WERI-Rb-1 (cell line): ENCODE measurements around the gene C11orf87.

Experiments used
- DNase-seq: peaks from one replicate; pipeline ENCODE4 v3.0.0-alpha.2; 2020
- H3K27ac ChIP-seq: fragments of 250-450 bp; sonication (Bioruptor Pico); 2 replicates; pipeline ENCODE4 v1.5.1; 2020; ENCODE audit warnings: mild to moderate bottlenecking, moderate library complexity
- H3K27me3 ChIP-seq: fragments of 250-450 bp; sonication (Bioruptor Pico); 2 replicates; pipeline ENCODE4 v1.5.1; 2021; ENCODE audit warnings: mild to moderate bottlenecking, low read depth, moderate library complexity; ENCODE audit not compliant: insufficient read depth, severe bottlenecking
- H3K36me3 ChIP-seq: fragments of 250-450 bp; sonication (Bioruptor Pico); 2 replicates; pipeline ENCODE4 v1.5.1; 2020; ENCODE audit warnings: mild to moderate bottlenecking, moderate library complexity
- H3K4me3 ChIP-seq: 2 replicates; pipeline ENCODE4 v1.5.1; 2011; ENCODE audit warnings: low read depth, mild to moderate bottlenecking, control low read depth, low read length
- H3K9me3 ChIP-seq: fragments of 250-450 bp; sonication (Bioruptor Pico); 2 replicates; pipeline ENCODE4 v1.5.1; 2021; ENCODE audit warnings: mild to moderate bottlenecking, moderate library complexity; ENCODE audit not compliant: severe bottlenecking
- TF ChIP-seq, protein P1 (sequence below): IDR thresholded peaks from 2 replicates; pipeline ENCODE4 v1.5.1; 2011; ENCODE audit warnings: low read depth, mild to moderate bottlenecking, control low read depth, inconsistent platforms, low read length

The C11orf87 gene

DNA sequence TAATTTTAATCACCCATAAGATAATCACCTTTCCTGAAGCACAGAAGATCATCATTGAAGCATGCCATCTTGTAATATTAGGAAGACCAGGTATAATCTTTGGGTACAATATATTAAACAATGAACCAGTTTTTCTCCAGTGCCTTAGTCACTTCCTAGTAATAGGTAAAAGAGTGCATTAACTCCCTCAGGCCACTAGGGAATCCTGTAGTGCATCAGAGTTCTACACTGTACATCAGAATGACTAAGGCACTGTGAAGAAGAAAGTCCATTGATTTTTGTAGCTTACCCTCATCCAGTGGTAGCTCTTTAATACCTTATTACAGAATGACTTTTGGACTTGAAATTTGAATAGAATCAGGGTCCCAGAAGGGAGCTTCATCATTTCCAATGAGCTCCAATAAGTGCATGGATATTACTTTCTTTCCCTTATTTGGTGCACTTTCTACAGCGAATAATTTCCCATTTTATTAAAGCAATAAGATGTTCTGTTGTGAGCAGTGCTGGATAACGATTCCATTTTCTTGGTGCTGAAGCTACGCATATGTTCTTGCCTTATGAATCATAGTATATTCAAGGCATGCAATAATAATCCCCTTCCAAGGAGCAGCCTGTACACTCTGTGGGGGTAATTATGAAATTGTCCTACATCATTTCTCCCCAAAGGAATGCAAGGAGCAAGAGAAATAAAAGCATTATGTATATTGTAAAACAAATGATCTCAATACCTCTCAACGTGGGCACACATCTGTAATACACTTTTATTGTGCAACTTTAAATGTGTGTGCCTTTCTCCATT is 4.7 kb downstream of the C11orf87 start:
- no peak for DNase-seq
- no peaks in the 10 kb centered on the region for H3K36me3 ChIP-seq
- no peak overlapping the region for H3K4me3 ChIP-seq
- no peaks in the 10 kb centered on the region for H3K9me3 ChIP-seq
- no peak overlapping the region for H3K27ac ChIP-seq
- TF ChIP-seq, protein P1, sequence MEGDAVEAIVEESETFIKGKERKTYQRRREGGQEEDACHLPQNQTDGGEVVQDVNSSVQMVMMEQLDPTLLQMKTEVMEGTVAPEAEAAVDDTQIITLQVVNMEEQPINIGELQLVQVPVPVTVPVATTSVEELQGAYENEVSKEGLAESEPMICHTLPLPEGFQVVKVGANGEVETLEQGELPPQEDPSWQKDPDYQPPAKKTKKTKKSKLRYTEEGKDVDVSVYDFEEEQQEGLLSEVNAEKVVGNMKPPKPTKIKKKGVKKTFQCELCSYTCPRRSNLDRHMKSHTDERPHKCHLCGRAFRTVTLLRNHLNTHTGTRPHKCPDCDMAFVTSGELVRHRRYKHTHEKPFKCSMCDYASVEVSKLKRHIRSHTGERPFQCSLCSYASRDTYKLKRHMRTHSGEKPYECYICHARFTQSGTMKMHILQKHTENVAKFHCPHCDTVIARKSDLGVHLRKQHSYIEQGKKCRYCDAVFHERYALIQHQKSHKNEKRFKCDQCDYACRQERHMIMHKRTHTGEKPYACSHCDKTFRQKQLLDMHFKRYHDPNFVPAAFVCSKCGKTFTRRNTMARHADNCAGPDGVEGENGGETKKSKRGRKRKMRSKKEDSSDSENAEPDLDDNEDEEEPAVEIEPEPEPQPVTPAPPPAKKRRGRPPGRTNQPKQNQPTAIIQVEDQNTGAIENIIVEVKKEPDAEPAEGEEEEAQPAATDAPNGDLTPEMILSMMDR, result peak; percentile 55
- H3K27me3 ChIP-seq, result no peaks in the 10 kb centered on the region

DNA sequence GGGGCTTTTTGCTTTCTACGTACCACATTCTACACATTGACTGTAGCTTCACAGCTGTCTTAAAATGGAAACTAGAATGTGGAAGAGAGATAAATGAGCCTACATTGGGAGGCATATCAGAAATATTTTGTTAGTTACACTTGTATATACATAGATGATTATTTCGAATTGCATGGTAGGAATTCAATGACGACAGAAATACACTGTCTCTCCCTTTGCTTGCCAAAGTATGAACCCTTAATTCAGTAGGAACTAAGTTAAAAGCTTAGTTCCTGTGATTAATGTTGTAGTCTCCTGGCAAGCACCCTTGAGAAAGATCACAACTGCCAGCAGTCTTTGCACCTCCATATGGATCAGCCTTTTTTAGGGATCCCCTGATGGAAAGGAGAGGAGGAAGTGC is 10.1 kb downstream of the C11orf87 start:
- DNase-seq, result no peak
- Histone ChIP-seq H3K27ac (no peak overlapping the region), H3K36me3 (no peaks in the 10 kb centered on the region), H3K9me3 (no peaks in the 10 kb centered on the region), H3K27me3 (no peaks in the 10 kb centered on the region), H3K4me3 (no peak overlapping the region)
- TF ChIP-seq, protein P1, result no peak

DNA sequence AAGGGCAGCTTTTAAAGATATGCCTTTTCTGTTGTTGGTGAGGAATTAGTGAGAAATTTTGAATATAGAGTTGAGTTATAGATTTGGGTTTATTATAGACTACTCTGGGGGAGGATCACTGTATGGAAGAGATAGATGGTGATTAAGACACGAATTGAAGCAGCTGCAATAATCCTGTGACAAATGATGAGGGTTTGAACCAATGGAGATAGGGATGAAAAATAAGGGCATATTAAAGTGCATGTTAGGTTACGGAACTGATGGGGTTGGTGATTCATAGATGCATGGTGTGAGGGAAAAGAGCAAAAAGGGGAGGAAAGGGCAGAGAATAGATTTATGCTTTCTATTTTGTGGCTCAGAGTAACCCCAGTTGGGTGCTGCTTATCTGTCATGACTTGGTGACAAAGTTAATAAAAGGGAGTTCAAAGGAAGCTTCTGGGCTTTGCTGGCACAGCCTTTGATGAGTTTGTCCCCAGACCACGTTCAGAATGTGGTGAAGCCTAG is 11.8 kb downstream of the C11orf87 start:
- Histone ChIP-seq H3K27me3 (no peaks in the 10 kb centered on the region), H3K36me3 (no peaks in the 10 kb centered on the region), H3K9me3 (no peaks in the 10 kb centered on the region), H3K27ac (no peak overlapping the region), H3K4me3 (no peak overlapping the region)
- TF ChIP-seq, protein P1, result no peak
- no peak for DNase-seq

DNA sequence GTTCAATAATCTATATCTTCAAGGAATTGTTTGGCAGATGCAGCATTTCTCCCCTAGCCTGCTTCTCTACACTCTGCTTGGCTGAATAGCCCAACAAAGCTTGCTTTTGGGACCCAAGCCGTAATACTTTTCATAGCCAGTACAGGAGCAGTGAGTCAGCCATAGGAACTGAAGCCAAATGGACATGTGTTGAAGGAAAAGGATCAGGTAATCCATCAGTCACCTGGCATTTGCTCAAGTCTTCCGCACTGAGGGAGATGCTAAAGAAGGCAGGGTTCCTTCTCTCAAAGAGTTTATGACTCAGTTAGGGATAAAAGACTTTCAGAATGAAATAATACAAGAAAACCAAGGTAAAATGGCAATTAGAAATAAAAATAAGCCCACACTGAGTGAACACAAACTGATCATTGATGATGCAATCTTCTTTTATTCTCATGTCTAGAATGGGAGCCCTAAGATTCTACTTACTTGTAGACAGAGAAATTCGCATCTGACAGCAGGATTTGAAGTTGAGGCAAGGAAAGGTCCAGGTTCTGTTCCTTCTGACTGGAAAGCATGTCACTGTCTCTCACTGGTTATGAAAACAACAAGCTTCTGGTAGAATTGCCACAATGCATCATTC is 13.2 kb downstream of the C11orf87 start:
- no peaks in the 10 kb centered on the region for H3K9me3 ChIP-seq
- H3K4me3 ChIP-seq, result no peak overlapping the region
- no peaks in the 10 kb centered on the region for H3K27me3 ChIP-seq
- TF ChIP-seq, protein P1, result no peak
- no peaks in the 10 kb centered on the region for H3K36me3 ChIP-seq
- DNase-seq, result no peak
- no peak overlapping the region for H3K27ac ChIP-seq

DNA sequence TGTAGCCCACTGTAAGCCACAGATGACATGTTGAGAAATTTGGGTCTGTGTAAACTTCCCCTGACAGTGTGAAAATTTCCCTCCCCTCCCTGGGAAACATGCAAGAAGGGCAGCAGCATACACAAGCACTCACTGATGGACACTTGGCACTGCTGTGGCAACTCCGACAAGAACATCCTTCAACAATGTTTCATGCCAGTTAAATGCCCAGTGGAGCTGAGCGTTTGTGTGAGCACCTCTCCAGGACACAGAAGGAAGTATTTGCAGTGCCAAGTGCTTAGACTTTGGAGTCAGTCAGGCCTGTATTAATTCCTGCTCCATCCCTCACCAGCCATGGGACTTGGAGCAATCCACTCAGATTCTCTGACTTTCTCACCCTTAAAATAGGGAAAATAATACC is 17.7 kb downstream of the C11orf87 start:
- no peaks in the 10 kb centered on the region for H3K36me3 ChIP-seq
- H3K4me3 ChIP-seq, result no peak overlapping the region
- H3K27me3 ChIP-seq, result no peaks in the 10 kb centered on the region
- no peaks in the 10 kb centered on the region for H3K9me3 ChIP-seq
- TF ChIP-seq, protein P1, result no peak
- no peak for DNase-seq
- H3K27ac ChIP-seq, result no peak overlapping the region
